CD4-positive, alpha-beta T cell treated with Interleukin-15 for 4 hours (primary cell): Measurements from ENCODE around the gene SPTAN1.
A peak's percentile ranks its signal among the peaks of the same experiment; 100 is the strongest.
"Not testable (repeated sequence)": the region's sequence is repeated elsewhere in the genome, so short reads cannot be mapped to it uniquely, and the experiment has no call there.

Experiments
- DNase-seq: peaks from one replicate; pipeline ENCODE4 v3.0.0-alpha.2; 2020; ENCODE audit warnings: low spot score

The SPTAN1 gene

GRCh38 chr9:128552153-128552743 is at the start of gene SPTAN1:
Gene SPTAN1, plus strand, starts transcription at chr9:128552587. Its CDS starts 14,154 bp downstream, at chr9:128566741.
- peak; percentile 95 for DNase-seq

- DNase-seq: not testable (repeated sequence)
Measured at GRCh38 chr9:128503415-128503825, 49.0 kb upstream of the SPTAN1 start.

GRCh38 chr9:128503870-128504269 is 48.5 kb upstream of the SPTAN1 start:
- no peak for DNase-seq

- DNase-seq: peak; percentile 96
Measured at GRCh38 chr9:128504485-128505413, 47.6 kb upstream of the SPTAN1 start, which contains the start of gene GLE1. Gene GLE1, plus strand, starts transcription at chr9:128504719. Its CDS starts 87 bp downstream, at chr9:128504806.

- no peak for DNase-seq
Measured at GRCh38 chr9:128505414-128505765, 47.0 kb upstream of the SPTAN1 start.

GRCh38 chr9:128505906-128506305 is 46.5 kb upstream of the SPTAN1 start:
- DNase-seq: not testable (repeated sequence)

- DNase-seq: no peak
Measured at GRCh38 chr9:128512820-128513219, 39.6 kb upstream of the SPTAN1 start.

GRCh38 chr9:128521956-128522355 is 30.4 kb upstream of the SPTAN1 start:
- DNase-seq: no peak

GRCh38 chr9:128523199-128523925 is 29.0 kb upstream of the SPTAN1 start:
- DNase-seq: no peak

- no peak for DNase-seq
Measured at GRCh38 chr9:128526720-128527119, 25.7 kb upstream of the SPTAN1 start.

- no peak for DNase-seq
Measured at GRCh38 chr9:128528445-128529160, 23.8 kb upstream of the SPTAN1 start.

- DNase-seq: no peak
Measured at GRCh38 chr9:128529191-128529590, 23.2 kb upstream of the SPTAN1 start.

- no peak for DNase-seq
Measured at GRCh38 chr9:128532581-128532980, 19.8 kb upstream of the SPTAN1 start.

GRCh38 chr9:128540634-128541360 is 11.6 kb upstream of the SPTAN1 start:
- no peak for DNase-seq

- DNase-seq: no peak
Measured at GRCh38 chr9:128546504-128546903, 5.9 kb upstream of the SPTAN1 start.

- DNase-seq: no peak
Measured at GRCh38 chr9:128548876-128549275, 3.5 kb upstream of the SPTAN1 start.

- no peak for DNase-seq
Measured at GRCh38 chr9:128550226-128550625, 2.2 kb upstream of the SPTAN1 start.

- no peak for DNase-seq
Measured at GRCh38 chr9:128550770-128551656, 1.4 kb upstream of the SPTAN1 start.

- no peak for DNase-seq
Measured at GRCh38 chr9:128551657-128552152, 682 bp upstream of the SPTAN1 start.
